SU-DHL-6 (cell line): Measurements from ENCODE around the gene SMG7.

Experiments used
- H2AFZ ChIP-seq: fragments of 200-600 bp; sonication (generic); 2 replicates; pipeline ENCODE4 v1.6.1; 2014; ENCODE audit warnings: low read depth, mild to moderate bottlenecking, moderate library complexity, mixed read lengths, antibody characterized with exemption, low read length; ENCODE audit not compliant: severe bottlenecking
- H3F3A ChIP-seq: fragments of 200-600 bp; shearing (Covaris generic); 2 replicates; pipeline ENCODE4 v1.6.0; 2016; ENCODE audit warnings: antibody characterized with exemption, mild to moderate bottlenecking; ENCODE audit not compliant: insufficient read depth
- H3K27ac ChIP-seq: fragments of 200-600 bp; sonication (generic); 2 replicates; pipeline ENCODE4 v1.5.1; 2016; ENCODE audit warnings: low read depth, mild to moderate bottlenecking, low read length, moderate library complexity, mixed read lengths
- H3K27me3 ChIP-seq: fragments of 200-600 bp; sonication (generic), shearing (Covaris generic); 2 replicates; pipeline ENCODE4 v1.6.0; 2014; ENCODE audit warnings: mild to moderate bottlenecking, low read length
- H3K36me3 ChIP-seq: fragments of 200-600 bp; sonication (generic); 2 replicates; pipeline ENCODE4 v1.6.1; 2014; ENCODE audit warnings: mild to moderate bottlenecking, low read length, mixed read lengths
- H3K4me2 ChIP-seq: fragments of 300-600, 200-600 bp; shearing (Covaris generic), sonication (generic); 2 replicates; pipeline ENCODE4 v1.6.0; 2014; ENCODE audit warnings: low read length, low read depth, mild to moderate bottlenecking; ENCODE audit not compliant: poor library complexity, severe bottlenecking
- H3K4me3 ChIP-seq: fragments of 200-600 bp; sonication (generic); 2 replicates; pipeline ENCODE4 v1.5.1; 2014; ENCODE audit warnings: antibody characterized with exemption, low read length, mild to moderate bottlenecking, mixed read lengths; ENCODE audit not compliant: insufficient read depth, poor library complexity, severe bottlenecking
- H3K79me2 ChIP-seq: fragments of 200-600 bp; sonication (generic); 2 replicates; pipeline ENCODE4 v1.6.1; 2014; ENCODE audit warnings: mild to moderate bottlenecking, low read length, moderate library complexity; ENCODE audit not compliant: insufficient read depth
- H3K9ac ChIP-seq: fragments of 200-600 bp; sonication (generic); 2 replicates; pipeline ENCODE4 v1.7.0; 2014; ENCODE audit warnings: mild to moderate bottlenecking, low read length
- H3K9me2 ChIP-seq: fragments of 200-600 bp; sonication (generic); replicated peaks from 2 replicates; pipeline ENCODE4 v1.6.1; 2014; ENCODE audit warnings: low read length; ENCODE audit not compliant: insufficient read depth
- H3K9me3 ChIP-seq: fragments of 200-600 bp; sonication (generic); 2 replicates; pipeline ENCODE4 v1.6.1; 2014; ENCODE audit warnings: low read length, mixed read lengths; ENCODE audit not compliant: insufficient read depth
- H4K20me1 ChIP-seq: fragments of 200-600 bp; sonication (generic); 2 replicates; pipeline ENCODE4 v1.6.1; 2014; ENCODE audit warnings: low read depth, mild to moderate bottlenecking, antibody characterized with exemption, low read length, moderate library complexity, mixed read lengths
- CTCF ChIP-seq: fragments of 200-600 bp; sonication (generic); IDR thresholded peaks from one replicate; pipeline ENCODE4 v1.5.1; 2017; ENCODE audit warnings: antibody characterized with exemption, mild to moderate bottlenecking, low read length, moderate library complexity; ENCODE audit not compliant: insufficient read depth, poor library complexity, severe bottlenecking
- EZH2phosphoT487 ChIP-seq: fragments of 200-600 bp; sonication (generic), shearing (Covaris generic); conservative IDR thresholded peaks from 2 replicates; pipeline ENCODE4 v1.6.1; 2018; ENCODE audit warnings: mild to moderate bottlenecking, antibody characterized with exemption, low read length, moderate library complexity, mixed read lengths

The SMG7 gene

GRCh38 chr1:183443466-183443865 lies 28.8 kb upstream of the SMG7 start:
- H4K20me1 ChIP-seq: no peaks in the 10 kb centered on the region
- H3K9me3 ChIP-seq: no peaks in the 10 kb centered on the region
- no peak overlapping the region for H2AFZ ChIP-seq
- TF ChIP-seq CTCF (no peak), EZH2phosphoT487 (no peak)
- no peak overlapping the region for H3K27ac ChIP-seq
- no peaks in the 10 kb centered on the region for H3K27me3 ChIP-seq
- H3K9me2 ChIP-seq: no peaks in the 10 kb centered on the region
- no peak overlapping the region for H3K4me3 ChIP-seq
- no peak overlapping the region for H3K4me2 ChIP-seq
- no peaks in the 10 kb centered on the region for H3F3A ChIP-seq
- no peaks in the 10 kb centered on the region for H3K79me2 ChIP-seq
- no peak overlapping the region for H3K9ac ChIP-seq
- no peaks in the 10 kb centered on the region for H3K36me3 ChIP-seq

- Histone ChIP-seq H4K20me1 (no peaks in the 10 kb centered on the region), H3K27me3 (no peaks in the 10 kb centered on the region), H3K9ac (no peak overlapping the region), H3F3A (no peaks in the 10 kb centered on the region), H3K9me3 (no peaks in the 10 kb centered on the region), H3K79me2 (no peaks in the 10 kb centered on the region), H3K4me2 (no peak overlapping the region), H3K36me3 (no peaks in the 10 kb centered on the region), H3K4me3 (no peak overlapping the region), H3K27ac (no peak overlapping the region), H3K9me2 (no peaks in the 10 kb centered on the region), H2AFZ (no peak overlapping the region)
- TF ChIP-seq EZH2phosphoT487 (no peak), CTCF (no peak)
These were observed 28.1 kb upstream of the SMG7 start for GRCh38 chr1:183444243-183444642.

GRCh38 chr1:183449223-183449770 lies 23.0 kb upstream of the SMG7 start:
- Histone ChIP-seq H3K9ac (no peak overlapping the region), H3K9me2 (no peaks in the 10 kb centered on the region), H3K79me2 (no peaks in the 10 kb centered on the region), H3F3A (no peaks in the 10 kb centered on the region), H3K27ac (no peak overlapping the region), H3K9me3 (no peaks in the 10 kb centered on the region), H3K36me3 (no peaks in the 10 kb centered on the region), H3K27me3 (no peaks in the 10 kb centered on the region), H4K20me1 (no peaks in the 10 kb centered on the region), H3K4me3 (no peak overlapping the region), H3K4me2 (no peak overlapping the region), H2AFZ (no peak overlapping the region)
- TF ChIP-seq CTCF: no peak
- TF ChIP-seq EZH2phosphoT487: no peak
